Measurements from ENCODE around the gene USF1.

Gene USF1

GRCh38 chr1:161045736-161046604, at the start of gene USF1:
Gene USF1 (minus strand): TSS chr1:161045977. CDS start chr1:161043275, 2,702 bp downstream.
- peak; percentile 94 for FAIRE-seq
- DNase-seq (ENCODE audit: extremely low spot score, insufficient read length, low read depth) = no peak

- FAIRE-seq = no peak
- no peak for DNase-seq (ENCODE audit: extremely low spot score, insufficient read length, low read depth)
These were observed 49.5 kb upstream of the USF1 start for GRCh38 chr1:161095230-161095629.

GRCh38 chr1:161094481-161094880, 48.7 kb upstream of the USF1 start:
- DNase-seq (ENCODE audit: extremely low spot score, insufficient read length, low read depth) (no peak), FAIRE-seq (no peak)

- no peak for DNase-seq (ENCODE audit: extremely low spot score, insufficient read length, low read depth)
- no peak for FAIRE-seq
These were observed 46.8 kb upstream of the USF1 start for GRCh38 chr1:161092621-161093028.

GRCh38 chr1:161091796-161092507, 46.2 kb upstream of the USF1 start:
- DNase-seq (ENCODE audit: extremely low spot score, insufficient read length, low read depth) (no peak), FAIRE-seq (no peak)

GRCh38 chr1:161091093-161091492, 45.3 kb upstream of the USF1 start:
- FAIRE-seq (no peak), DNase-seq (ENCODE audit: extremely low spot score, insufficient read length, low read depth) (no peak)

- FAIRE-seq (no peak), DNase-seq (ENCODE audit: extremely low spot score, insufficient read length, low read depth) (no peak)
These were observed 44.8 kb upstream of the USF1 start for GRCh38 chr1:161090617-161091016.

- FAIRE-seq (no peak), DNase-seq (ENCODE audit: extremely low spot score, insufficient read length, low read depth) (no peak)
These were observed 44.2 kb upstream of the USF1 start for GRCh38 chr1:161089938-161090337.

- no peak for DNase-seq (ENCODE audit: extremely low spot score, insufficient read length, low read depth)
- FAIRE-seq = no peak
These were observed 43.6 kb upstream of the USF1 start, which contains the start of gene NECTIN4 for GRCh38 chr1:161089251-161089924. Gene NECTIN4 (minus strand): TSS chr1:161089558. CDS start chr1:161089296, 262 bp downstream.

- FAIRE-seq = no peak
- no peak for DNase-seq (ENCODE audit: extremely low spot score, insufficient read length, low read depth)
These were observed 42.9 kb upstream of the USF1 start for GRCh38 chr1:161088587-161089110.

GRCh38 chr1:161086457-161086856, 40.7 kb upstream of the USF1 start:
- FAIRE-seq (no peak), DNase-seq (ENCODE audit: extremely low spot score, insufficient read length, low read depth) (no peak)

- FAIRE-seq = no peak
- no peak for DNase-seq (ENCODE audit: extremely low spot score, insufficient read length, low read depth)
These were observed 39.4 kb upstream of the USF1 start for GRCh38 chr1:161085165-161085564.

GRCh38 chr1:161084597-161084988, 38.8 kb upstream of the USF1 start:
- DNase-seq (ENCODE audit: extremely low spot score, insufficient read length, low read depth) (no peak), FAIRE-seq (no peak)

GRCh38 chr1:161083748-161084596, 38.2 kb upstream of the USF1 start:
- no peak for FAIRE-seq

GRCh38 chr1:161082996-161083747, 37.4 kb upstream of the USF1 start:
- DNase-seq (ENCODE audit: extremely low spot score, insufficient read length, low read depth) = no peak
- no peak for FAIRE-seq

More at GRCh38 chr1:161083748-161084596, 38.2 kb upstream of the USF1 start:
- DNase-seq (ENCODE audit: extremely low spot score, insufficient read length, low read depth) = no peak

GRCh38 chr1:161082483-161082882, 36.7 kb upstream of the USF1 start:
- FAIRE-seq (no peak), DNase-seq (ENCODE audit: extremely low spot score, insufficient read length, low read depth) (no peak)

GRCh38 chr1:161081519-161081918, 35.7 kb upstream of the USF1 start:
- FAIRE-seq (no peak), DNase-seq (ENCODE audit: extremely low spot score, insufficient read length, low read depth) (no peak)

GRCh38 chr1:161080441-161081405, 34.9 kb upstream of the USF1 start:
- FAIRE-seq (no peak), DNase-seq (ENCODE audit: extremely low spot score, insufficient read length, low read depth) (no peak)

Data from GM18507 (cell line).